Measurements from ENCODE around the gene LYSMD1.

The LYSMD1 gene

DNA sequence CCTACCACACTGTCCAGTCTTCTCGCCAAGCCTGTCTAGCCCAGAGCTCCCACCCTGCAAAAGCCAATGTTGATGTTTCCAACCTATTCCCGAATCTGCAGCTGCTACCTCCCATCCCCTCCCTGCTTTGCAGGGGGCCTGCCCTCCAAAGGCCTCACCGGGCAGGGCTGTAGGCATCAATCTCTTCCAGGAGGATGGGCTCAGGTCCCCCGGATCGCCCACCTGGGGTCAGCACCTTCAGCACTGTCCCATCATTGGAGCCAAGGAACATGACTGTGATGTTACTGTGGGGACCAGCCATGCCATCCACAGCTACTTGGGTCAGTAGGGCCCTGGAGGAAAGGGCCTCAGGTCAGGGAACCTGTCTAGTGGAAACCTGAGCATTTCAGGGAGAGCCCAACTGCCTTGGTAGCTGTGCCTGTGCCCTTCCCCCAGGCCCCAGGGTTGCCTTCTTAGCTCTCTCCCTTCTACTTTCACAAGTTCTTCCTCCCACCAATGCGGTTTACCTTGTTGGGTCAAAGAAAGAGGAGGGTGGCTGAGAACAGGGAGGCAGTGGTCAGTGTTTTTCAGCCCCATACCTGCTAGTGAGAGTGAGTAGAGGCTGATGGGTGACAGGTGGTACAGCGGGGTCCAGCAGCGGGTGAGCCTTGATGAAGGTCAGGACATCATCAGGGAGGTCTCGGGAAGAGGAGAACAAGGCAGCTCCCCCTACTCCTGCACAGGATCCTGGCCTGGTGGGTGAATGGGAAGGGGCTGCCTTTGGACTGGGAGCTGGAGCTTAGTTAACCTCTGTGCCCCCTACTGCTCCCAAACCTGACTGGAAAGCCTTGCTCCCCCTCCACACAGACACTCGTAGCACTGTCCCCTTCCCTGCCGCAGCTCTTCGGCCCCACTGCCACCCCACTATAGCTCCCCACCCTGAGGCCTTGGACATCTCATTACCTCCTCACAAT lies 30.0 kb downstream of the LYSMD1 start:
- no peak for DNase-seq (ENCODE audit: low read depth in 2 of 2)

GRCh38 chr1:151134991-151135390 lies 30.7 kb downstream of the LYSMD1 start:
- DNase-seq (ENCODE audit: low read depth in 2 of 2), result no peak

DNA sequence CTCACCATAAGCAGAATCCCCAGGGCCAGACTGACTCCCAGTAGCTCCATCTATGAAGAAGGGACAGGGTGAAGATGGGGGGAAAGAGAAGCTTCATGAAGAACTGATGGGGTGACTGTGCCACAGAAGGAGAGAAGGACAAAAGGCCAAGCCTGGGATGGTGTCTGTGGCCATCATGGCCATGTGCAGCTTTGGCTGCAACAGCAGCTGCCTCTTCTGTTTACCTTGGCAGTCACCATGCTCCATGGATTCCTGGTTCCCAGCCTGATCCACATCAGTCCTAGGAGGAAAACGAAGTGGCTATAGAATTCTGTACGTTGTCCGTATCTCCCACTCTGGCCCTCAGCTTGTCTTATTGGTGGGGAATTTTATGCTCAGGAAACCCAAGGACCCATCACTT lies 31.3 kb downstream of the LYSMD1 start:
- no peak for DNase-seq (ENCODE audit: low read depth in 2 of 2)

- no peak for DNase-seq (ENCODE audit: low read depth in 2 of 2)
Observed at GRCh38 chr1:151133018-151133806, 32.5 kb downstream of the LYSMD1 start.

DNA sequence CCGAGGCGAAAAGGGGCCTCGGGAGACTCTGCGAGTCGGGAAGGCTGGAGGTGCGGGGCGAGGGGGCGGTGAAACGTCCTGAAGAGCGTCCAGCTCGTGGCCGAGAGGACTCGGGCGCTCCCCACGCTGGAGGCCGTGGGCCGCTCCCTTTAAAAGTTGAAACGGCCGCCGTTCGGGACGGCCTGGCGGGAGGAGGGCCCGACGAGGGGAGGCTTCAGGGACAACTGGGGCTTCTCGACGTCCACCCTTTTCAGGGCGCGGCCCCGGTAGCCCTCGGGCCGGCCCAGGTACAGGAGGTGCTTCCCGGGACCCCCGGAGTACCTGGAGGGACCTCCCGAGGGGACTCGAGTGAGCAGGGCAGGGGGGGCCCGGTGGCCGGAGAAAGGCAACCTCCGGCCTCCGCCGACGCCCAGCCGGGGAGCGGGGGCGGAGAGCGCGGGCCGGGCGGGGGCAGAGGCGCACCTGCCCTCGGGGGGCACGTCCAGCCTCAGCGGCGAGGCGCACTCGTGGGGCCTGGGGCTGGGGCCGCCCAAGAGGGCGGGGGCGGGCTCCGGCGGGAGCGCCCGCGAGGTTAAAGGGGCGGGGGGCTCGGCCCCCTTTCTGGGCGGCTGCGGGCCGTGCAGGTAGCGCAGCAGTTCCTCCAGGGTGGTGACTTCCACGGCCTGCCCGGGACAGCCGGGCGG lies 33.2 kb downstream of the LYSMD1 start:
- DNase-seq (ENCODE audit: low read depth in 2 of 2), result no peak

- no peak for DNase-seq (ENCODE audit: low read depth in 2 of 2)
Observed at GRCh38 chr1:151131701-151132334, 33.9 kb downstream of the LYSMD1 start.

- peak; percentile 67 to 73 for DNase-seq (ENCODE audit: low read depth in 2 of 2)
Observed at GRCh38 chr1:151130987-151131586, 34.6 kb downstream of the LYSMD1 start.

- DNase-seq (ENCODE audit: low read depth in 2 of 2), result no peak
Observed at GRCh38 chr1:151128800-151129199, 36.9 kb downstream of the LYSMD1 start.

- DNase-seq (ENCODE audit: low read depth in 2 of 2), result no peak
Observed at GRCh38 chr1:151124763-151125403, 40.8 kb downstream of the LYSMD1 start.

GRCh38 chr1:151113877-151114276 lies 51.8 kb downstream of the LYSMD1 start:
- no peak for DNase-seq (ENCODE audit: low read depth in 2 of 2)
